Measurements from ENCODE around the gene RAB40AL.

The RAB40AL gene

DNA sequence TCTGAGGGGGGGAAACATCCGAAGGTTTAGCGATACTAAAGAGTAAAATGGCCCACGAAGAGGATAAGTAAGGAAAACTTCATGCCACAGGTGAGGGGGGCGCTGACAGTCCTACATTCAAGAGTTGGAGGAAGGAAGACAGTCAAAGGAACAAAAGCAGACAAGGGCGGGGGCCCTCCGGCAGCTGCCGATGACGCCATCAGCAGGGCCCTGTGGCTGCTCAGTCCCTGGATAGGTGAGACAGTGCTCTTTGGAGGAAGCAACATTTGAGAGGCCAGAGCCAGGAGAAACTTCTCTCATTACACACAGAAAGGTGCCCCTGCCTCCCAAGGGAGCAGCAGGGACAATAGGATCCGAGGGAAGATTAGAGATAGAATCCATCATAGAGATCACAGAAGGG lies 41.5 kb downstream of the RAB40AL start:
- no peak for FAIRE-seq
- no peak for DNase-seq (ENCODE audit: insufficient read length, low spot score)

- no peak for DNase-seq (ENCODE audit: insufficient read length, low spot score)
- no peak for FAIRE-seq
Observed at GRCh38 chrX:102979536-102979935, 42.5 kb downstream of the RAB40AL start.

DNA sequence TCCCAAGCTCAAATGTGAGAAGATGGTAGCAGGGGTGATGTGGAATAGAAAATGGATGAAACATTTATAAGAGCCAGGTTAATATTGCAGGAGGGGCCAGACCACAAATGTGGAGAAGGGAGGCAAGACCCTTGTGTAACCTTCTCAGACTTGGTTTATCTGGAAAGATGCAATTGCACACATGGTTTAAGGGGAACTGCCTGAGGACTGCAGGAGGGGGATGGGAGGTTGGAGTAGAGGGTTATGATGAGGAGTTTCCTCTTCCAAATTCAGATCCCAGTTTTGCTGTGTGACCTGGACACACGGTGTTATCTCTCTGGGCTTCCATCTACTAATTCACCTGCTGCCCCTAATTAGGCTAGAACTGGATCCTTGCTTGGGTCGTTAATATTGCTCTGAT lies 46.1 kb downstream of the RAB40AL start:
- DNase-seq (ENCODE audit: insufficient read length, low spot score) (no peak), FAIRE-seq (no peak)

DNA sequence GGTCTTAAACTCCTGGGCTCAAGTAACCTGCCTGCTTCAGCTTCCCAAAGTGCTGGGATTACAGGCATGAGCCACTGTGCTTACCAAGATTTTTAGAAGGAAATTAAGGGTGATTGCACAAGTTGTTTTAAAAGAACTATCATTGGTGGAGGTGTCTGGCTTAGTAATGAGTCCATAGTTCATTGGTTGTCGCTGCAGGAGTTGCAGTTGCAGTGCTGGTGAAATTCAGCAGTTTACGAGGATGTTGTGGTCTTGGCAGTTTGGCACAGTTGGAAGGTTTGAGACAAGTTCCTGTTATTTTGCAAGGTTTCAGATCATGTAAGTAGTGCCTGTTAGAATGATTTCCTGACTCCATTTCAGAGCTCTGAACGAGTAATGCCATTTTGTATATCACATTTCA lies 48.1 kb downstream of the RAB40AL start:
- FAIRE-seq: no peak
- DNase-seq (ENCODE audit: insufficient read length, low spot score): no peak

Measured in HTR-8/SVneo (cell line).